Gastroesophageal sphincter (tissue), 3 donors: ENCODE results near the gene FERMT3.

Experiments used
- POLR2A ChIP-seq, 2 donors: fragments of 450-650 bp; IDR thresholded peaks; one replicate each; pipeline ENCODE4 v1.6.1; 2017; ENCODE audit warnings: antibody characterized with exemption in 2 of 2, mild to moderate bottlenecking in 2 of 2, moderate library complexity in 1 of 2
- POLR2AphosphoS5 ChIP-seq: sonication (generic); formaldehyde crosslinking; IDR thresholded peaks from one replicate; pipeline ENCODE4 v1.6.1; 2017; ENCODE audit warnings: antibody characterized with exemption
- TF ChIP-seq, protein P1 (sequence below), 4 experiments: fragments of 200-600 bp in 2 of 4; fragments of 450-650 bp in 2 of 4; sonication (generic) in 1 of 4; IDR thresholded peaks; one replicate each; pipeline ENCODE4 v1.5.1; 2017 to 2019; ENCODE audit warnings: antibody characterized with exemption in 4 of 4, mild to moderate bottlenecking in 2 of 4, moderate library complexity in 2 of 4

DNA sequence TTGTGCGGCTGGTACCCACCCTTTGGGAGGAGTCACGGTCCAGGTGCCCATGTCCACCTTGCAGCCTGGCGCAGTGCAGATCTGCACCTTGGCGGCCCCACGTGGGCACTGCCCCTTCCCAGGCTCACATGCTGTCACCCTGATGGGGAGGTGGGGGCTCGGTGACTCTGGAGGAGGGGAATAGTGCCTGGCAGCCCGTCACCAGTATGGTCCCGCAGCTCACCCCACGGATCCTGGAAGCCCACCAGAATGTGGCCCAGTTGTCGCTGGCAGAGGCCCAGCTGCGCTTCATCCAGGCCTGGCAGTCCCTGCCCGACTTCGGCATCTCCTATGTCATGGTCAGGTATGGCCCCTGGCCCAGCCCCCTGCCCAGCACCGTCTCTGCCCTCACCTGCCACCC is 14.3 kb downstream of the FERMT3 start:
- TF ChIP-seq POLR2AphosphoS5 (no peak), POLR2A (IDR thresholded peaks at IDR 0.05) (no peak)
- TF ChIP-seq, protein P1, sequence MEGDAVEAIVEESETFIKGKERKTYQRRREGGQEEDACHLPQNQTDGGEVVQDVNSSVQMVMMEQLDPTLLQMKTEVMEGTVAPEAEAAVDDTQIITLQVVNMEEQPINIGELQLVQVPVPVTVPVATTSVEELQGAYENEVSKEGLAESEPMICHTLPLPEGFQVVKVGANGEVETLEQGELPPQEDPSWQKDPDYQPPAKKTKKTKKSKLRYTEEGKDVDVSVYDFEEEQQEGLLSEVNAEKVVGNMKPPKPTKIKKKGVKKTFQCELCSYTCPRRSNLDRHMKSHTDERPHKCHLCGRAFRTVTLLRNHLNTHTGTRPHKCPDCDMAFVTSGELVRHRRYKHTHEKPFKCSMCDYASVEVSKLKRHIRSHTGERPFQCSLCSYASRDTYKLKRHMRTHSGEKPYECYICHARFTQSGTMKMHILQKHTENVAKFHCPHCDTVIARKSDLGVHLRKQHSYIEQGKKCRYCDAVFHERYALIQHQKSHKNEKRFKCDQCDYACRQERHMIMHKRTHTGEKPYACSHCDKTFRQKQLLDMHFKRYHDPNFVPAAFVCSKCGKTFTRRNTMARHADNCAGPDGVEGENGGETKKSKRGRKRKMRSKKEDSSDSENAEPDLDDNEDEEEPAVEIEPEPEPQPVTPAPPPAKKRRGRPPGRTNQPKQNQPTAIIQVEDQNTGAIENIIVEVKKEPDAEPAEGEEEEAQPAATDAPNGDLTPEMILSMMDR (IDR thresholded peaks at IDR 0.05) = no peak
